Eye (tissue), 1 donor: ENCODE measurements around the gene BEX3.
"Not testable (repeated sequence)": the region's sequence is repeated elsewhere in the genome, so short reads cannot be mapped to it uniquely, and the experiment has no call there.

ENCODE experiments used
- DNase-seq: peaks from one replicate; pipeline ENCODE4 v3.0.0-alpha.2; 2015

Gene BEX3

GRCh38 chrX:103384672-103385071, 8.3 kb downstream of the BEX3 start:
- no peak for DNase-seq

GRCh38 chrX:103385283-103385830, 9.0 kb downstream of the BEX3 start:
- not testable (repeated sequence) for DNase-seq

DNA sequence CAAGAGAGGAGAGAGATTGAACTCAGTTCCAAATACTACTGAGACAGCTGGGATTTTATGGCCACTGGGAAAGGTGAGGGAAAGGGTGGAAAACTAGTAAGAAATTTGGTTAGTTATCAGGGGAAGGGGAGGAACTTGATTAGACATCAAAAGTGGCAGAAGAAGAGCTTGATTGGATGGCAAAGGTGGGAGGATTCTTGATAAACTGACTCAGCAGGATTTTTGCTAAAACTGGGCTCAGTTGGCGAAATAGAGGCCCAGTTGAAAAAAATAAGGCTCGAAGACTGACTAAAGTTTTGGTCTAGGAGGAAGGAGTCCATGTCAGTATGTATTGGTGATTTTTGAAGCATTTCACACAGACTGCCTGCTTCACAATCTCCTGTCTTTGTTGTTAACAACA, 10.0 kb downstream of the BEX3 start:
- DNase-seq, result no peak

- DNase-seq, result no peak
Observed at GRCh38 chrX:103393487-103393886, 17.1 kb downstream of the BEX3 start.

GRCh38 chrX:103396186-103396585, 19.8 kb downstream of the BEX3 start:
- no peak for DNase-seq

DNA sequence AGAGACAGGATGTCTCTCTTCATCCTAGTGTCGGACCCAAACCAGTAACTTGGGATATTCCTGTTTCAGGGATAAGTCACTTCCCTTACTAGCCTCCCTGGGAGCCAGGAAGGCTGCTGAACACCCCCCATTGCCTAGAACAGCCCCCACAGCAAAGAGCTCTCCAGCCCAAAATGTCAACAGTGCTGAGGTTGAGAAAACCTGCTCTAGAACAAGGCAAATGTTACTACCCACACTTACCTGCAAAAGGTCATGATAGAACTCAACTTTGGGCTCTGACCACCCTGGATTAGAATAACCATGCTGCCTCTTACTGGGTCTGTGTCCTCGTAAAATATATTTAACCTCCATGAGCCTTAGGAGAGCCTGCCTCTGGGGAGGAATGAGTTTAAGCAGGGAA, 20.3 kb downstream of the BEX3 start:
- no peak for DNase-seq

GRCh38 chrX:103397707-103398106, 21.4 kb downstream of the BEX3 start:
- no peak for DNase-seq

- no peak for DNase-seq
Observed at GRCh38 chrX:103398421-103398864, 22.1 kb downstream of the BEX3 start.

GRCh38 chrX:103399744-103400143, 23.4 kb downstream of the BEX3 start:
- DNase-seq, result no peak

DNA sequence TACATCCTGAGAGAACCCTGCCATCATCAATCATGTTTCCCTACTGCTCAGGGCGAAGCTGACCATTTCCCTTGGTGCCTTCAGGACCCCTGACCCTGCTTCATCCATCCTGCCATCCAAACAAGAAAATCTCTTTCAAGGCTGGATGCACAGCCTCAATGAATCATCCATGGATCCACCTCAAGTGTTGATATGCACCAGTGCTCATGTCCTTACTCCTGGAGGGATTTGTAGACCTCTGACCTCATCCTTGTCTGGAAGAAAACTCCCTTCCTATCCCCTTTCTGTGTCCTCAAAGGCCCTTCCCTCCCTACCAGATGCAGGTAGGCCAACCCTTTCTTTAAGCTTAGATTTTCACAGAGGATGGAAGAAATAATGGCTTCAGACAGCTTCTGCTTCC, 24.6 kb downstream of the BEX3 start:
- DNase-seq, result no peak

DNA sequence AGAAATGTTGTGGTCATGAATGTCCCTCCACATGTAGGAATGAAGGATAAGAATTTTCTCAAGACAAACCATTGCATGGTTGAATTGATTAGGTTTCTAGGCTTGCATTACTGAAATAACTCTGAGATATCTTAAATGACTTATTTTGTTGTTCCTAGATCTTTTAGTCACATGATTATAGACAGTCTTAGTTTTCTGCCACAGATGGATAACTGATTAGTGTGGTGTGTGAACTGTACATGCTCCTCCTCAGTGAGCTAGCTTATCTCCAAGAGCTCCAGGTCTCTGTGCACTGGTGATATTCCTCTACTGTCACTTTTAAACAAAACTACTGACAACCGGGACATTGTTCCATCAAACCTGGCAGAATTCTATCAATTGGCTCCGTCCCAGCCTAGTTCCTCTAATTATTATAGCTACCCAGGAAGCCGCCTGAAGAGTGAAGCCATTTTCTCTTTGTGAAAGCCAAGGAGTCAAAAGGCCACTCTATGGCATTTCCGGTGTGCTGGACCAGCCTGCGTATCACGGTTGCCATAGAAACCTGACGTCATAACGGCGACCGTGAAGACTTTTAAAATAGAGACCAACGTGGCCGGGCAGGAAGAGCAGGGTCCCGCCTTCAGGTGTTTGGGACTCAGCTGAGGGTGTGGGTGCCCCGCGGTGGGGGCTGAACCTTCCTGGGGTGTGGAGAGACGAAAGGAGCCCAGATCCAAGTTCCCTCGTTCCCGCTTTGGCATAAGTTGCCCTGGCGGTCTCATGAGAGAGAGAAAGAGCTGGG, 28.1 kb downstream of the BEX3 start:
- peak; percentile 87 for DNase-seq

- DNase-seq, result no peak
Observed at GRCh38 chrX:103405009-103405333, 28.6 kb downstream of the BEX3 start.

DNA sequence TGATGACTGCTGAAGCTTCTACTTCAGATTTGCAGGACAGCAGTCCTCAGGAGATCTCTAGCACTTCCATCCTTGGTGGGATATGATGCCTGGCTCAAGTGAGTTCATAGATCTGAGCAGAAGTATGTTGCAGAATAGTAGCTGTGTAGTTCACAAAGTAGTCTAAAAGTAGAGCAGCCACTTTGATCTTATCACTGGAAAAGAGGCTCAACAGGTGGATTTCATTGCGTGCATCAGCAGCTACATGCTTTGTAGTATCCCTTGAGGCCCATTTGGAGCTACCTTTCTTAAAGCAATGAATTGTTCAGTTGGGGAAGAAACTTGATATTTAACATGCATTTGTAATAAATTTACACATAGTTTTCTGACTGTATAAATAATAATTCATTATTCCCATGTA, 29.9 kb downstream of the BEX3 start:
- no peak for DNase-seq

DNA sequence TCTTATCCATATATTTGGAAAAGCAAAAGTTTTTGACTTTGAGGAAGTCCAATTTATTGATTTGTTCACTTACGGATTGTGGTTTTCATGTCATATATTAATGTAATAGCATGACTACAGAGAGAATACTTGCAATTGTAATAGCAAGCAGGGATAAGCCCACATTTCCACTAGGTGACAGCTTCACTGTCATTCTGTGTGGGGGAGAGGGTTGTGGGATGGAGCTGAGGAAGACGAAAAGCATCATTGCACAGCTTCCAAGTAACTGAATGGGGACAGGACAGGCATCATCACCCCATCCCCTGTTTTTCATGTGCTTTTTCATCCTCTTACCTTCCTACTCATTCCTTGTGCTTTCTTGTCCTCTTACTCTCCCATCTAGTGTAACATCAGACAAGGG, 31.4 kb downstream of the BEX3 start:
- no peak for DNase-seq

GRCh38 chrX:103411721-103412120, 35.4 kb downstream of the BEX3 start:
- DNase-seq, result not testable (repeated sequence)

DNA sequence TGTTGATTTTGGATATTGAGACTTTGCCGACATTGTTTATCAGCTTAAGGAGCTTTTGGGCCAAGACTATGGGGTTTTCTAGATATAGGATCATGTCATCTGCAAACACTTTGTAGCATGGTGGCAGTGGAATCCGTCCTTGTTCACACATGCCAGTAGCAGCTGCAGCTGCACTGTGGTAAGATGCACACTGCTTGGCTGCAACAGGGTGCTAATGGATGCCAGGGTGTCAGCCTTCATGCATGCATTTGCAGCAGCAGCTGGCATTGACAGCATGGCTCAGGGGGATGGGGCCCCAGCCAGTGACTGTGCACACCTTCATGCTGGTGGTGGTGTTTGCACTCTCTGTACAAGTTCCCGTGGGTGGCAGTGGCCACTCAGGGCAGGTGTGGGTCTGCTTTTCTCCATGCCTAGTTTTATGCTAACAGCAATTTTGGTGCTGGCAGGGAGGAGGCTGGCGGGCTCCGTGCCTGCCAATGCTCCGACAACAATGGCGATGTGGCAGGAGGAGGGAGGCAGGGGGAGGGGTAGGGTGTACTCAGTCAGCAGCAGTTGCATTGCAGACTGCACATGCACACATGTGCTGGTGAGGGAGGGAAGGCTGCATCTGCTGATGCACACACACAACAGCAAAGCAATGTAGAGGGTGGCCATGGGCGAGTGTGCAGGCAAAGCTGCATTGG, 37.5 kb downstream of the BEX3 start:
- DNase-seq, result no peak

- no peak for DNase-seq
Observed at GRCh38 chrX:103414561-103414960, 38.2 kb downstream of the BEX3 start.

GRCh38 chrX:103415068-103415467, 38.7 kb downstream of the BEX3 start:
- DNase-seq, result no peak

GRCh38 chrX:103415528-103415927, 39.2 kb downstream of the BEX3 start:
- DNase-seq, result no peak

GRCh38 chrX:103417370-103417769, 41.0 kb downstream of the BEX3 start:
- no peak for DNase-seq

- DNase-seq, result no peak
Observed at GRCh38 chrX:103417933-103418332, 41.6 kb downstream of the BEX3 start.

- no peak for DNase-seq
Observed at GRCh38 chrX:103418811-103419340, 42.5 kb downstream of the BEX3 start.

- DNase-seq, result peak; percentile 25
Observed at GRCh38 chrX:103423955-103424638, 47.8 kb downstream of the BEX3 start.
